ENCODE measurements around the gene KIAA0319L. TPM values are rescaled to one million over a fixed set of nuclear protein-coding genes. Genes with fewer than 3 reads are reported as not detected.

The KIAA0319L gene
- total and polyA plus RNA-seq, 2 donors (not counting 3 experiments of a cell fraction or from before 2014, with no cell fraction given) = 31.4 to 43.4 TPM

GRCh38 chr1:35590476-35591040 is 33.4 kb upstream of the KIAA0319L start:
- Histone ChIP-seq H4K20me1 (replicated peaks; ENCODE audit: control insufficient read depth, extremely low read depth, insufficient read depth, low read length) (no peaks in the 10 kb centered on the region), H3K9me1 (replicated peaks; ENCODE audit: control insufficient read depth, extremely low read depth, insufficient read depth, low read length) (no peaks in the 10 kb centered on the region), H3K4me1 (ENCODE audit: control insufficient read depth, extremely low read depth, insufficient read depth, low read length) (no peaks in the 10 kb centered on the region), H3K79me2 (ENCODE audit: control insufficient read depth, insufficient read depth, low read length) (no peaks in the 10 kb centered on the region), H3K4me3 (replicated peaks in 1 of 3; ENCODE audit: insufficient read depth in 1 of 3, low read depth in 1 of 3, low read length in 3 of 3) (no peak overlapping the region), H3K27me3 (ENCODE audit: control insufficient read depth in 2 of 2, insufficient read depth in 2 of 2, low read length in 2 of 2) (no peaks in the 10 kb centered on the region), H3K36me3 (ENCODE audit: control insufficient read depth in 2 of 2, extremely low read depth in 1 of 2, insufficient read depth in 2 of 2, low read length in 2 of 2) (no peaks in the 10 kb centered on the region), H3K4me2 (ENCODE audit: insufficient read depth, low read length) (no peak overlapping the region), H3K27ac (ENCODE audit: insufficient read depth, low read depth, low read length) (no peak overlapping the region), H2AFZ (ENCODE audit: low read depth, low read length) (no peak overlapping the region), H3K9ac (replicated peaks; ENCODE audit: extremely low read depth, insufficient read depth, low read length) (no peak overlapping the region), H3K9me3 (replicated peaks; ENCODE audit: control insufficient read depth, insufficient read depth, low read length) (no peaks in the 10 kb centered on the region)
- POLR2A ChIA-PET = no interaction called here
- TF ChIP-seq POLR2A (IDR thresholded peaks at IDR 0.05; ENCODE audit: low read depth, low read length) = no peak
- no peak for TF ChIP-seq MYC (IDR thresholded peaks at IDR 0.05; ENCODE audit: low read depth, low read length)
- no peak for TF ChIP-seq CTCF (IDR thresholded peaks at IDR 0.05; ENCODE audit: extremely low read depth in 1 of 2, insufficient read depth in 1 of 2, low read depth in 1 of 2, low read length in 2 of 2)
- no peak for TF ChIP-seq FOS (IDR thresholded peaks at IDR 0.05; ENCODE audit: borderline replicate concordance, insufficient read depth, low read length)
- no peak for TF ChIP-seq GATA2 (IDR thresholded peaks at IDR 0.05; ENCODE audit: insufficient read depth, insufficient read length, low read depth, low read length)
- no peak for TF ChIP-seq MAX (IDR thresholded peaks at IDR 0.05; ENCODE audit: insufficient read depth, insufficient read length)
- TF ChIP-seq POLR2AphosphoS5 (IDR thresholded peaks at IDR 0.05; ENCODE audit: insufficient read depth, low read depth, low read length) = no peak
- no peak for TF ChIP-seq JUN (IDR thresholded peaks at IDR 0.05; ENCODE audit: borderline replicate concordance, insufficient read depth, insufficient read length, low read depth)
- no peak for TF ChIP-seq EZH2 (IDR thresholded peaks at IDR 0.05; ENCODE audit: borderline replicate concordance, low read depth, low read length, severe bottlenecking)
- dilution Hi-C loops (cut with MboI; ENCODE audit: extremely low pct_ligation_motif_present, low sequenced_read_pairs) = no loop called here
- CTCF ChIA-PET = interaction anchor here (1.1 kb wide), 1 partner anchor 125 kb away, joined by 3 read pairs; no protein-coding TSS in a partner anchor
- FAIRE-seq = no peak
- DNase-seq (ENCODE audit: low read depth, low spot score) = no peak
- intact Hi-C loops (cut with micrococcal nuclease) = no loop called here
- BruUV-seq (replicated peaks) = no TSS peak
